Loucy (cell line): Measurements from ENCODE around the gene CDH13.

Experiments
- H2AFZ ChIP-seq: fragments of 200-600 bp; sonication (generic); 2 replicates; pipeline ENCODE4 v1.6.0; 2016; ENCODE audit warnings: antibody characterized with exemption, mild to moderate bottlenecking, low read length, moderate library complexity
- H3F3A ChIP-seq: fragments of 200-600 bp; 2 replicates; pipeline ENCODE4 v1.6.0; 2016; ENCODE audit warnings: antibody characterized with exemption, low read depth, mild to moderate bottlenecking
- H3K27me3 ChIP-seq: fragments of 200-600 bp; sonication (generic); 2 replicates; pipeline ENCODE4 v1.6.1; 2014; ENCODE audit warnings: low read length, mild to moderate bottlenecking; ENCODE audit not compliant: insufficient read depth, poor library complexity, severe bottlenecking
- H3K36me3 ChIP-seq: fragments of 200-600 bp; sonication (generic); 2 replicates; pipeline ENCODE4 v1.6.1; 2016; ENCODE audit warnings: low read length; ENCODE audit not compliant: insufficient read depth
- H3K4me1 ChIP-seq: fragments of 200-600 bp; sonication (generic); 2 replicates; pipeline ENCODE4 v1.5.1; 2014; ENCODE audit warnings: low read length, mild to moderate bottlenecking; ENCODE audit not compliant: insufficient read depth, poor library complexity, severe bottlenecking
- H3K4me2 ChIP-seq: fragments of 200-600 bp; sonication (generic); 2 replicates; pipeline ENCODE4 v1.6.0; 2014; ENCODE audit warnings: antibody characterized with exemption, low read length, low read depth, mild to moderate bottlenecking; ENCODE audit not compliant: poor library complexity, severe bottlenecking
- H3K4me3 ChIP-seq: fragments of 200-600 bp; sonication (generic); 2 replicates; pipeline ENCODE4 v1.5.1; 2014; ENCODE audit warnings: low read length, mild to moderate bottlenecking, mixed read lengths; ENCODE audit not compliant: poor library complexity, severe bottlenecking
- H3K79me2 ChIP-seq: fragments of 200-600 bp; sonication (generic); 2 replicates; pipeline ENCODE4 v1.6.1; 2014; ENCODE audit warnings: low read length; ENCODE audit not compliant: insufficient read depth
- H3K9ac ChIP-seq: fragments of 200-600 bp; sonication (generic); 2 replicates; pipeline ENCODE4 v1.6.0; 2014; ENCODE audit warnings: mild to moderate bottlenecking, low read depth, low read length, moderate library complexity; ENCODE audit not compliant: poor library complexity, severe bottlenecking
- H3K9me2 ChIP-seq: fragments of 200-600 bp; sonication (generic); replicated peaks from 2 replicates; pipeline ENCODE4 v1.6.1; 2016; ENCODE audit warnings: low read depth, low read length, mixed read lengths
- H3K9me3 ChIP-seq: fragments of 200-600 bp; sonication (generic); 2 replicates; pipeline ENCODE4 v1.6.1; 2014; ENCODE audit warnings: mild to moderate bottlenecking, antibody characterized with exemption, low read length, low read depth; ENCODE audit not compliant: insufficient read depth
- H4K20me1 ChIP-seq: fragments of 200-600 bp; sonication (generic); 2 replicates; pipeline ENCODE4 v1.6.0; 2014; ENCODE audit warnings: antibody characterized with exemption, low read length, mild to moderate bottlenecking; ENCODE audit not compliant: insufficient read depth, poor library complexity, severe bottlenecking
- EZH2phosphoT487 ChIP-seq: fragments of 200-600 bp; IDR thresholded peaks from 2 replicates; pipeline ENCODE4 v1.6.1; 2018; ENCODE audit warnings: antibody characterized with exemption, mild to moderate bottlenecking, moderate library complexity, borderline replicate concordance
- TF ChIP-seq, protein P1 (sequence below): fragments of 200-600 bp; sonication (generic); conservative IDR thresholded peaks from 2 replicates; pipeline ENCODE4 v1.5.1; 2014; ENCODE audit warnings: mild to moderate bottlenecking, antibody characterized with exemption, low read length

CDH13 gene

DNA sequence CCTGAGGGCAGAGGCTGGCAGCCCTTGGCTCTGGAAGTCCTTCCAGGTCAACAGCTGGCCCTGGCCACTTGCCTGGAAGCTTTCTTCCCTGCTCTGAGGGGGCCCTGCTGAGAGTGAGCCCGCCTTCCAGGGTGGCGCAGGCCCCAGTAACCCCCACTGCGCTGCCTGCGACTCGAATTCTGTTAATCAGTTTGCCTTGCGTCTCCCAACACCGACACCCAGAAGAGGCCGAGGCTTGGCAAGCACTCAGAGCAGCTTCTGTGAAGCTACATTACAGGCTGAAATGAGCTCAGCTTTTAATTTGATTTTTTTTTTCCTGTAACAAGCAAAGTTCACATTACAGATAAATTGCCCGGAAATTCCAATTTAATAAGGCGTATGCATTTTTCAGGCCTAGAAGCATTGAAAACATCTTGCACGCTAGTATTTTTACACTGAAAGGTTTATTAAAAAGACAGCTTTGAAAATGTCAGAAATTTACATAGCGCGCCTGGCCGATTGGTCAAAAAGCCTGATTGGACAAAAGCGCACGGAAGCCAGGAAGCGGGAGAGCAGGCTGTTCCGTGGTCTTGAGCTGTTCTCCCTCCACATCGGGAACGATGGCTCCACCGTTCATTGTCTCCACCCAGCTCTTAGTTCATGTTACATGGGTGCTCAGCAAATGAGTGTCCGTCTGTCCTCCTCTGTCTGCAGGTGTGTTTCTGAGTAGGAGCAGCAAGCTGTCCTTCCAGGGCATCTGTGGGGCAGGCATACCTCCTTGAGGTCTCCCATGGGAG, 1115.5 kb downstream of the CDH13 start:
- Histone ChIP-seq H3K27me3 (no peaks in the 10 kb centered on the region), H3K79me2 (no peaks in the 10 kb centered on the region), H3K4me3 (no peak overlapping the region), H3K4me2 (no peak overlapping the region), H3K4me1 (peaks cover 4% of the 10 kb centered on the region), H3K9me2 (no peaks in the 10 kb centered on the region), H4K20me1 (no peaks in the 10 kb centered on the region), H3K36me3 (no peaks in the 10 kb centered on the region), H3K9me3 (no peaks in the 10 kb centered on the region), H2AFZ (no peak overlapping the region), H3F3A (no peaks in the 10 kb centered on the region), H3K9ac (no peak overlapping the region)
- TF ChIP-seq EZH2phosphoT487, result no peak
- TF ChIP-seq, protein P1, sequence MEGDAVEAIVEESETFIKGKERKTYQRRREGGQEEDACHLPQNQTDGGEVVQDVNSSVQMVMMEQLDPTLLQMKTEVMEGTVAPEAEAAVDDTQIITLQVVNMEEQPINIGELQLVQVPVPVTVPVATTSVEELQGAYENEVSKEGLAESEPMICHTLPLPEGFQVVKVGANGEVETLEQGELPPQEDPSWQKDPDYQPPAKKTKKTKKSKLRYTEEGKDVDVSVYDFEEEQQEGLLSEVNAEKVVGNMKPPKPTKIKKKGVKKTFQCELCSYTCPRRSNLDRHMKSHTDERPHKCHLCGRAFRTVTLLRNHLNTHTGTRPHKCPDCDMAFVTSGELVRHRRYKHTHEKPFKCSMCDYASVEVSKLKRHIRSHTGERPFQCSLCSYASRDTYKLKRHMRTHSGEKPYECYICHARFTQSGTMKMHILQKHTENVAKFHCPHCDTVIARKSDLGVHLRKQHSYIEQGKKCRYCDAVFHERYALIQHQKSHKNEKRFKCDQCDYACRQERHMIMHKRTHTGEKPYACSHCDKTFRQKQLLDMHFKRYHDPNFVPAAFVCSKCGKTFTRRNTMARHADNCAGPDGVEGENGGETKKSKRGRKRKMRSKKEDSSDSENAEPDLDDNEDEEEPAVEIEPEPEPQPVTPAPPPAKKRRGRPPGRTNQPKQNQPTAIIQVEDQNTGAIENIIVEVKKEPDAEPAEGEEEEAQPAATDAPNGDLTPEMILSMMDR, result no peak

DNA sequence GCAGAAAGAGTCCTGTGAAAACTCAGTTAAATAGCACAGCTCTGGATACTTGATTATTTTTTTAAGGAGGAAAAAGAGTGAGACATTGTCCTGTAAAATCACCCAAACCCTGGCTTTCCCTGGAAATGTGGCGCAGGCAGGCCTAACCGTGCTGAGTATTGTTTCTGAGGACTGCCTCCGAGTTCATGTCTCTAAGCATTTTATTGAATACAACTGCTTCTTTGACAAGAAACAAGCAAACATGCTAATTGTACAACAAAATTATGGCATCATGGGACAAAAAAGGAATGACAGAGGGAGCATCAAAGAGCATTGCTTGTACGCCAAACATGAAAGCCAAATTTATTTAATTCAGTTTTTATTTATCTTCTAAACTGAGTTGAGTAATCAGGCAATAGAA, 1116.5 kb downstream of the CDH13 start:
- Histone ChIP-seq H3K4me1 (peaks cover 4% of the 10 kb centered on the region), H3K27me3 (no peaks in the 10 kb centered on the region), H3K9me3 (no peaks in the 10 kb centered on the region), H3K9me2 (no peaks in the 10 kb centered on the region), H3K4me2 (no peak overlapping the region), H4K20me1 (no peaks in the 10 kb centered on the region), H2AFZ (no peak overlapping the region), H3K36me3 (no peaks in the 10 kb centered on the region), H3K4me3 (no peak overlapping the region), H3K9ac (no peak overlapping the region), H3K79me2 (no peaks in the 10 kb centered on the region), H3F3A (no peaks in the 10 kb centered on the region)
- TF ChIP-seq, protein P1, result no peak
- TF ChIP-seq EZH2phosphoT487, result no peak

DNA sequence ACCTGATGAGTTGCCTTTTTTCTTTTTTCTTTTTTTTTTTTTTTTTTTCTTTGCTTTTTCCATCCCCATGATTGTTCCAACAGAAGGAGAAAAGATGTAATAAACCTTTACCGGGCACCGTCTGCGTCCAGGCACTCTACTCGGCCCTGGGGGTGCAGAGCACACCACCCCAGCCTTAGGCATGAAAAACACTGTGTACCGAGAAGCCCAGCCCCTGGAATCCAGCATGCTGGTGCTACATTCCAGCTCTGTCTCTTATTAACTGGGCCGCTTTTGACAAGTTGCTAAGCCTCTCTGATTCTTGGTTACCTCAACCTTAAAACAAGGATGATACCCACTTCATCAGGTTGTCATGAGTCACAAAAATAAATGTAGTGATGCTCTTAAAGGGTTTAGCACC, 1117.0 kb downstream of the CDH13 start:
- no peaks in the 10 kb centered on the region for H3K9me3 ChIP-seq
- H3K9me2 ChIP-seq, result no peaks in the 10 kb centered on the region
- no peaks in the 10 kb centered on the region for H3K27me3 ChIP-seq
- H3K4me1 ChIP-seq, result peaks cover 4% of the 10 kb centered on the region
- no peaks in the 10 kb centered on the region for H4K20me1 ChIP-seq
- H2AFZ ChIP-seq, result no peak overlapping the region
- TF ChIP-seq, protein P1, result no peak
- no peak for TF ChIP-seq EZH2phosphoT487
- no peak overlapping the region for H3K9ac ChIP-seq
- H3K79me2 ChIP-seq, result no peaks in the 10 kb centered on the region
- no peak overlapping the region for H3K4me3 ChIP-seq
- H3K36me3 ChIP-seq, result no peaks in the 10 kb centered on the region
- H3K4me2 ChIP-seq, result no peak overlapping the region
- no peaks in the 10 kb centered on the region for H3F3A ChIP-seq
